Measurements from ENCODE around the gene ALKBH5.

The ALKBH5 gene

DNA sequence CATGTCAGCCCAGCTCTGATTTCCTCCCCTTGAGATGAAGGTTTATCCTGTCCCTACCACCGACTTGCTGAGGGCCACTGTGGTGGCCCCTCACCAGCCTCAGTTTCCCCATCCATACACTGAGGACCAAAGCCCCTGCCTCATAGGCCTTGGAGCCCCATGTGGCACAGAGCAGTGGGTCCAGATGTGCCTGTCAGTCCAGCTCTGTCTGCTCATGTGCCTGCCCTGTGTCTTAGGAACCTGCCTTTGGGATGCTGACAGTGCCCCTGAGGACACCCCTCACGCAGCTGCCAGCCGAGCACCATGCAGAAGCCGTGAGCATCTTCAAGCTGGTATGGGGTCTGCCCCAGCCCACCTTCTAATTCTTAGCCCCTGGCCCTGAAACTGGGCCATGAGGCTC lies 39.4 kb upstream of the ALKBH5 start:
- no peak for TF ChIP-seq CTCF (IDR thresholded peaks at IDR 0.05; ENCODE audit: insufficient read depth, low read length, poor library complexity, severe bottlenecking)
- Histone ChIP-seq H3K4me3 (replicated peaks; ENCODE audit: low read depth, low read length) (no peak overlapping the region), H3K36me3 (ENCODE audit: control insufficient read depth, insufficient read depth, low read length) (no peaks in the 10 kb centered on the region), H3K27me3 (replicated peaks; ENCODE audit: control insufficient read depth, insufficient read depth, low read length) (no peaks in the 10 kb centered on the region; the same call in 1 of the 2 replicates)
- DNase-seq (ENCODE audit: extremely low read depth, insufficient read length) = no peak

DNA sequence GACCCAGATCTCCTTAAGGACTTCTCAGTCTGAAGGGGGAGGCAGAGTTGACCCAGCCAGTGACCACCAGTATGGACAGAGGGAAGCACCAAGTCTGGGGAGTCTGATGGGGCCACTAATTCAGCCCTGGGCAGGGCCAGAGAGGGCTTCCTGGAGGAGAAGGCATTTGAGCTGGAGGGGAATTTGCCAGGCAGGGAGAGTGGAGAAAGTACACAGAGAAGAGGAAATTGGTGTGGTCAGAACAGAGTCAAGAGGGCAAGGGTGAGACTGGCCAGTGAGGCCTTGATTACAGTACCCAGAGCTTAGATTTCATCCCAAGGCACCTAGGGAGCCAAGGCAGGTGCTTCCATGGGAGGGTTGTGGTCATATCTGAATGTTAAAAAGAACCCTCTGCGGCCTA lies 38.8 kb upstream of the ALKBH5 start:
- no peaks in the 10 kb centered on the region for H3K36me3 ChIP-seq (ENCODE audit: control insufficient read depth, insufficient read depth, low read length)
- DNase-seq (ENCODE audit: extremely low read depth, insufficient read length) = no peak
- no peaks in the 10 kb centered on the region; the same call in 1 of the 2 replicates for H3K27me3 ChIP-seq (replicated peaks; ENCODE audit: control insufficient read depth, insufficient read depth, low read length)
- no peak for TF ChIP-seq CTCF (IDR thresholded peaks at IDR 0.05; ENCODE audit: insufficient read depth, low read length, poor library complexity, severe bottlenecking)
- no peak overlapping the region for H3K4me3 ChIP-seq (replicated peaks; ENCODE audit: low read depth, low read length)

DNA sequence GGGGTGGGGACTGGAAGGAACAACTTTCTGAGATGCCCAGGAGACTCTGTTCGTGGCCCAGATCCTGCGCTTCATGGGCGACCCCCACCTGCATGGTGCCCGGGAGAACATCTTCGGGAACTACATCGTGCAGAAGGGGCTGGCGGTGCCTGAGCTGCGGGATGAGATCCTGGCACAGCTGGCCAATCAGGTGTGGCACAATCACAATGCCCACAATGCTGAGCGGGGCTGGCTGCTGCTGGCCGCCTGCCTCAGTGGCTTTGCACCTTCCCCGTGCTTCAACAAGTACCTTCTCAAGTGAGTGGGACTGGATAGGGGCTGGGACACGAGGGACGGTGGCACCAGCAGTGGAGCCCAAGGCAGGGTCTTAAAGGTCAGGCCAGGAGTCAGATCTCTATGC lies 37.8 kb upstream of the ALKBH5 start:
- H3K27me3 ChIP-seq (replicated peaks; ENCODE audit: control insufficient read depth, insufficient read depth, low read length) = no peaks in the 10 kb centered on the region; the same call in 1 of the 2 replicates
- no peak for TF ChIP-seq CTCF (IDR thresholded peaks at IDR 0.05; ENCODE audit: insufficient read depth, low read length, poor library complexity, severe bottlenecking)
- no peak overlapping the region for H3K4me3 ChIP-seq (replicated peaks; ENCODE audit: low read depth, low read length)
- no peak for DNase-seq (ENCODE audit: extremely low read depth, insufficient read length)
- no peaks in the 10 kb centered on the region for H3K36me3 ChIP-seq (ENCODE audit: control insufficient read depth, insufficient read depth, low read length)

GRCh38 chr17:18146259-18146658 lies 37.4 kb upstream of the ALKBH5 start:
- no peaks in the 10 kb centered on the region for H3K36me3 ChIP-seq (ENCODE audit: control insufficient read depth, insufficient read depth, low read length)
- H3K4me3 ChIP-seq (replicated peaks; ENCODE audit: low read depth, low read length) = no peak overlapping the region

GRCh38 chr17:18146980-18147379 lies 36.6 kb upstream of the ALKBH5 start:
- no peaks in the 10 kb centered on the region for H3K36me3 ChIP-seq (ENCODE audit: control insufficient read depth, insufficient read depth, low read length)
- no peak for TF ChIP-seq CTCF (IDR thresholded peaks at IDR 0.05; ENCODE audit: insufficient read depth, low read length, poor library complexity, severe bottlenecking)
- H3K27me3 ChIP-seq (replicated peaks; ENCODE audit: control insufficient read depth, insufficient read depth, low read length) = no peaks in the 10 kb centered on the region; the same call in 1 of the 2 replicates

More at GRCh38 chr17:18146259-18146658, 37.4 kb upstream of the ALKBH5 start:
- H3K27me3 ChIP-seq (replicated peaks; ENCODE audit: control insufficient read depth, insufficient read depth, low read length) = no peaks in the 10 kb centered on the region; the same call in 1 of the 2 replicates
- no peak for DNase-seq (ENCODE audit: extremely low read depth, insufficient read length)
- no peak for TF ChIP-seq CTCF (IDR thresholded peaks at IDR 0.05; ENCODE audit: insufficient read depth, low read length, poor library complexity, severe bottlenecking)

GRCh38 chr17:18148586-18148985 lies 35.0 kb upstream of the ALKBH5 start:
- Histone ChIP-seq H3K27me3 (replicated peaks; ENCODE audit: control insufficient read depth, insufficient read depth, low read length) (no peaks in the 10 kb centered on the region; the same call in 1 of the 2 replicates), H3K36me3 (ENCODE audit: control insufficient read depth, insufficient read depth, low read length) (no peaks in the 10 kb centered on the region), H3K4me3 (replicated peaks; ENCODE audit: low read depth, low read length) (no peak overlapping the region)
- TF ChIP-seq CTCF (IDR thresholded peaks at IDR 0.05; ENCODE audit: insufficient read depth, low read length, poor library complexity, severe bottlenecking) = no peak
- no peak for DNase-seq (ENCODE audit: extremely low read depth, insufficient read length)

More at GRCh38 chr17:18146980-18147379, 36.6 kb upstream of the ALKBH5 start:
- DNase-seq (ENCODE audit: extremely low read depth, insufficient read length) = no peak
- no peak overlapping the region for H3K4me3 ChIP-seq (replicated peaks; ENCODE audit: low read depth, low read length)
